Body of pancreas (tissue), 4 donors: ENCODE data around the gene TATDN2.

Experiments used
- CTCF ChIP-seq, 7 experiments: fragments of 450-650 bp in 4 of 7; fragments of 200-600 bp in 3 of 7; sonication (generic) in 3 of 7; IDR thresholded peaks; one replicate each; pipeline ENCODE4 v1.5.1; 2016 to 2019; ENCODE audit warnings: antibody characterized with exemption in 7 of 7
- POLR2A ChIP-seq, 3 donors: fragments of 450-650 bp; IDR thresholded peaks; one replicate each; pipeline ENCODE4 v1.6.1; 2016; ENCODE audit warnings: antibody characterized with exemption in 3 of 3, mild to moderate bottlenecking in 2 of 3

- TF ChIP-seq POLR2A (IDR thresholded peaks at IDR 0.05) = no peak
- TF ChIP-seq CTCF (IDR thresholded peaks at IDR 0.05) = no peak
These were observed 26.3 kb downstream of the TATDN2 start for GRCh38 chr3:10274601-10275000.
